ENCODE measurements around the gene TBL1Y. TPM values are rescaled to one million over a fixed set of nuclear protein-coding genes. Genes with fewer than 3 reads are reported as not detected.

TBL1Y gene
- polyA plus RNA-seq, 4 donors = 0.03 to 2.6 TPM; not detected in 2

DNA sequence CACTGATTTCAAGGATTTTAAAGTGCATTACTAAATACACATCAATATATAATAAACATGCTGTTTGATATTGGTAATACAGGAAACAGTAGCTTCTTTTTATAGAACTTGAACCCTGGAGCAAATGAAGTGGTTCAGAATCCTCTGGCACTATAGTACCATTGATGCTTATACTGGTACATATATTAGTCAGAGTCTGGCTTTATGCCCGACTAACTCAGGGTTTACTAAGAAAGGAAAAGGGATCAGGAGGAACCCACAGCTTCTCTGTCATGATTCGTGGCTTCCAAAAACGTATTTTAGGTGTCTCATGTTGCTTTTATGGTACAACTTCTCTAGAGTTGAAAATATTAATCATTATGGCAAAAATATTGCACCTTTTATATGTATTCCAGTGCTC lies 72.7 kb downstream of the TBL1Y start:
- Histone ChIP-seq H3K27me3 (ENCODE audit: control insufficient read depth in 3 of 3, insufficient read depth in 3 of 3, low read length in 3 of 3) (no peaks in the 10 kb centered on the region), H3K27ac (ENCODE audit: low read depth in 1 of 3, low read length in 2 of 3) (no peak overlapping the region), H3K4me3 (ENCODE audit: low read depth in 1 of 3, low read length in 3 of 3) (no peak overlapping the region), H3K4me1 (ENCODE audit: control insufficient read depth in 3 of 3, insufficient read depth in 2 of 3, low read depth in 1 of 3, low read length in 2 of 3) (no peaks in the 10 kb centered on the region), H3K9me3 (ENCODE audit: control insufficient read depth in 2 of 2, insufficient read depth in 1 of 2, low read depth in 1 of 2, low read length in 1 of 2) (no peaks in the 10 kb centered on the region), H3K36me3 (ENCODE audit: control insufficient read depth in 3 of 3, insufficient read depth in 2 of 3, low read depth in 1 of 3, low read length in 3 of 3) (no peaks in the 10 kb centered on the region)
- 50 to 67% methylated on average over 3 of the region's 3 CpGs; no CpG with 5 or more reads in 1 of the 3 donors for WGBS, 3 donors
- FAIRE-seq = no peak
- no peak for DNase-seq

DNA sequence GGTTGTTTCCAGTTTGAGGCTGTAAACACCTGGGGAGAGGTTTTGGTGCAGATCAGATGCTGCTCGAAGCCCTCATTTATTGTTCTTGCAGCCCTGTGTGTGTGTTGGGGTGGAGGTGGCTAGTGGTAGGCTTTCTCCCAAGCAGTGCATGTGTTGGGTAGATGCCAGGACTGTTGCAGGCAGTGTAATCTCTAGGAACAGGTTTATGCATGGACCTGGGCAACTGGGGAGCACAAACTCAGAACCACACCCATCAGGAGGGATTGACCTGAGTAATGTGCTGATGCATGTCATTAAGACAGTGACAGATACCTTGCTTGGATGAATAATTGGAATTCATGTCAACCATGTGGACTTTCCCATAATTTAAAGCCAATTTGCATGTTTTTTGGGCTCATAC lies 77.3 kb downstream of the TBL1Y start:
- no peaks in the 10 kb centered on the region for H3K9me3 ChIP-seq (ENCODE audit: control insufficient read depth in 2 of 2, insufficient read depth in 1 of 2, low read depth in 1 of 2, low read length in 1 of 2)
- DNase-seq = peak in 1 of 2 donors; percentile 5
- H3K27me3 ChIP-seq (ENCODE audit: control insufficient read depth in 3 of 3, insufficient read depth in 3 of 3, low read length in 3 of 3) = no peaks in the 10 kb centered on the region
- H3K27ac ChIP-seq (ENCODE audit: low read depth in 1 of 3, low read length in 2 of 3) = no peak overlapping the region
- no peaks in the 10 kb centered on the region for H3K36me3 ChIP-seq (ENCODE audit: control insufficient read depth in 3 of 3, insufficient read depth in 2 of 3, low read depth in 1 of 3, low read length in 3 of 3)
- no peak for FAIRE-seq
- no peak overlapping the region for H3K4me3 ChIP-seq (ENCODE audit: low read depth in 1 of 3, low read length in 3 of 3)
- WGBS, 3 donors = 75 to 85% methylated on average over 1 of the region's 1 CpG; no CpG with 5 or more reads in 1 of the 3 donors
- no peaks in the 10 kb centered on the region for H3K4me1 ChIP-seq (ENCODE audit: control insufficient read depth in 3 of 3, insufficient read depth in 2 of 3, low read depth in 1 of 3, low read length in 2 of 3)

DNA sequence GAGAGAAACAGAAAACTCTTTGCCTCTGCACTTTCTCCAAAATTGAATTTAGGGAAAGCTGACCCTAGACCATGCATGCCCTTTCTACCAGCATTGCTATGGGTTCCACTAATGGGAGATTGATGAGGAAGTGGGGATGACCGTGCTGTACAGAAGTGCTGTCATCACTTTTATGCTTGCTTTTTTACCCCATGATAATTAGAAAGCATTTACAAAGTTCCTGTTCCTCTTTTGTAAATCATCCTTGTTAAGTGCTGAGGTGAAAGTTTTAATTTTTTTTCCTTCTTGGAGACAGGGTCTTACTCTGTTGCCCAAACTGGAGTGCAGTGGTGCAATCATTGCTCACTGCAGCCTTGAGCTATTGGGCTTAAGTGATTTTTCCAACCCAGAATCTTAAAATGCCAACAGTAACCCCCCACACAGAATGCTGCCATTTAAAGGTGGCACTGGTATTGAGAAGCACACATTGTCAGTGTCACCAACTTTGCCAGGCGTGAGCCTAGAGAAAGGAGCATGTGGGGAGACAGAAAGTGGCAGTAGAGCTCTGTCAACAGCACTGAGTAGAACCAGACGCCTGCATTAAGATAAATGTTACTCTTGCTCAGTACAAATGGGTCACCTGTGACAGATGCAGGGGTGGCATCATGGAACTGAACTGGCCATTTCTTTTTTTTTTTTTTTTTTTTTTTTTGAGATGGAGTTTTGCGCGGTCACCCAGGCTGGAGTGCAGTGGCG lies 79.6 kb downstream of the TBL1Y start:
- WGBS, 3 donors = 76 to 86% methylated on average over 3 to 6 of the region's 6 CpGs; no CpG with 5 or more reads in 1 of the 3 donors
- no peaks in the 10 kb centered on the region for H3K27me3 ChIP-seq (ENCODE audit: control insufficient read depth in 3 of 3, insufficient read depth in 3 of 3, low read length in 3 of 3)
- H3K4me3 ChIP-seq (ENCODE audit: low read depth in 1 of 3, low read length in 3 of 3) = no peak overlapping the region
- H3K4me1 ChIP-seq (ENCODE audit: control insufficient read depth in 3 of 3, insufficient read depth in 2 of 3, low read depth in 1 of 3, low read length in 2 of 3) = no peaks in the 10 kb centered on the region
- H3K27ac ChIP-seq (ENCODE audit: low read depth in 1 of 3, low read length in 2 of 3) = no peak overlapping the region
- DNase-seq (no peak), FAIRE-seq (no peak)
- H3K36me3 ChIP-seq (ENCODE audit: control insufficient read depth in 3 of 3, insufficient read depth in 2 of 3, low read depth in 1 of 3, low read length in 3 of 3) = no peaks in the 10 kb centered on the region
- no peaks in the 10 kb centered on the region for H3K9me3 ChIP-seq (ENCODE audit: control insufficient read depth in 2 of 2, insufficient read depth in 1 of 2, low read depth in 1 of 2, low read length in 1 of 2)

DNA sequence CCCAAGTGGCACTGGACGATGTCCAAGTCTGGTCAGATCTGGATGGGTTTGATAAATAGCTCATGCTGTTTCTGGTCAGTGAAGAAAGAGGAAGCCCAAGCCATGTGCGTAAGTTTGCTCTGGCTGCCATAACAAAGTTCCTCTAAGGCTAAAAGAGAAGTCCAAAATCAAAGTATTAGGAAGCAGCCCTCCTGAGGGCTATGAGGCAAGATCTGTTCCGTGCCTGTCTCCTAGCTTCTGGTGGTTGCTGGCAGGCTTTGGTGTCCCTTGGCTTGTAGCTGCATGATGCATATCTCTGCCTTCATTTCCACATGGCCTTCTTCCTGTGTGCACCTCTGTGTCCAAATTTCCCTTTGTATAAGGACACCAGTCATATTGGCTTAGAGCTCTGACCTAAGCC lies 81.5 kb downstream of the TBL1Y start:
- Histone ChIP-seq H3K4me3 (ENCODE audit: low read depth in 1 of 3, low read length in 3 of 3) (no peak overlapping the region), H3K27me3 (ENCODE audit: control insufficient read depth in 3 of 3, insufficient read depth in 3 of 3, low read length in 3 of 3) (no peaks in the 10 kb centered on the region), H3K4me1 (ENCODE audit: control insufficient read depth in 3 of 3, insufficient read depth in 2 of 3, low read depth in 1 of 3, low read length in 2 of 3) (no peaks in the 10 kb centered on the region), H3K9me3 (ENCODE audit: control insufficient read depth in 2 of 2, insufficient read depth in 1 of 2, low read depth in 1 of 2, low read length in 1 of 2) (no peaks in the 10 kb centered on the region), H3K36me3 (ENCODE audit: control insufficient read depth in 3 of 3, insufficient read depth in 2 of 3, low read depth in 1 of 3, low read length in 3 of 3) (no peaks in the 10 kb centered on the region), H3K27ac (ENCODE audit: low read depth in 1 of 3, low read length in 2 of 3) (no peak overlapping the region)
- no peak for DNase-seq
- WGBS, 3 donors = 71 to 80% methylated on average over 3 of the region's 3 CpGs; no CpG with 5 or more reads in 1 of the 3 donors
- FAIRE-seq = no peak

DNA sequence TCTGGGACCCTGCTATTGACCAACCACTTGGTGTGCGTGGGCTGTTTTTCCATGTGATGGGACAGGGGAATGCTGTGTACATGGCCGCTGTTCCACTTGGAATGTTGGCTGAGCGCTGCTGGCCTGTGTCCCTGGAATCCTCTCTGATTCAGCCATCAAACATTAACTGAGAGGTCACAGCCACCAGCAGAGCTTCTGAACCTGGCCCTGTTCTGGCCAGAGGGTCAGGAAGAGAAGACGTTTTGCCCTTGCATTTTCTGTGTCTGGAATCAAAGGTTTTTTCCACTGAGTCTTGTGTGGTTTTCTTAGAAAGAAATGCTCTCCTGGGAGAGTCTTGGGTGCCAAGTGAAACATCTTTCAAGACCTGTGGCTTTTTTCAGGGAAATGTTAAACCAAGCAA lies 85.5 kb downstream of the TBL1Y start:
- no peak overlapping the region for H3K4me3 ChIP-seq (ENCODE audit: low read depth in 1 of 3, low read length in 3 of 3)
- H3K36me3 ChIP-seq (ENCODE audit: control insufficient read depth in 3 of 3, insufficient read depth in 2 of 3, low read depth in 1 of 3, low read length in 3 of 3) = no peaks in the 10 kb centered on the region
- H3K9me3 ChIP-seq (ENCODE audit: control insufficient read depth in 2 of 2, insufficient read depth in 1 of 2, low read depth in 1 of 2, low read length in 1 of 2) = peaks cover 0 to 4% of the 10 kb centered on the region in 2 donors
- H3K27me3 ChIP-seq (ENCODE audit: control insufficient read depth in 3 of 3, insufficient read depth in 3 of 3, low read length in 3 of 3) = no peaks in the 10 kb centered on the region
- H3K27ac ChIP-seq (ENCODE audit: low read depth in 1 of 3, low read length in 2 of 3) = no peak overlapping the region
- FAIRE-seq = no peak
- no peaks in the 10 kb centered on the region for H3K4me1 ChIP-seq (ENCODE audit: control insufficient read depth in 3 of 3, insufficient read depth in 2 of 3, low read depth in 1 of 3, low read length in 2 of 3)
- DNase-seq = no peak
- 56 to 67% methylated on average over 3 to 4 of the region's 4 CpGs; no CpG with 5 or more reads in 1 of the 3 donors for WGBS, 3 donors

DNA sequence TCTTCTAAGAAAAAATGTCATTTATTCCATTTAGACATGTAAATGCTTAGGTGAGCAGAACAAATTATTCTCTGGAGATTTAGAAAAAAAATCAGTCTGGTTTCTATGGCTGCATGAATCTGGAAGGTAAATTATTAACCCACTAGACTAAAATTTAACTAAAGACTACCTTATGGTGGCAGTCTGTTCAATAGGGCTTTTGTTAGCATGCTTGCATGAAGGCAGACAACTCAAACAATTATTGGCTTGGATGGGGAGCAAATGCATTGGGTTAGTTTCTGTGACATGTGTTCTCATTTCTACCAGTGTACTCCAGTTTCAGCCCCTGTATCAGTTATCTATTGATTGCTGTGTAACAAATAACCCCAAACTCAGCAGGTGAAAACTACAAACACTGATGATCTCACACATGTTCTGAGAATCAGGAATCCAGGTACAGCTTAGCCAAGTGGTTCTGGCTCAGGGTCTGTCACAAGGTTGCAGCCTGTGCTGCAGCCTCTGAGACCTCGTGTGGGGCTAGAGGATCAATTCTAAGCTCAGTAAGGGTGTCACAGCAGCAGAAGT lies 87.1 kb downstream of the TBL1Y start:
- Histone ChIP-seq H3K36me3 (ENCODE audit: control insufficient read depth in 3 of 3, insufficient read depth in 2 of 3, low read depth in 1 of 3, low read length in 3 of 3) (no peaks in the 10 kb centered on the region), H3K4me1 (ENCODE audit: control insufficient read depth in 3 of 3, insufficient read depth in 2 of 3, low read depth in 1 of 3, low read length in 2 of 3) (no peaks in the 10 kb centered on the region), H3K27me3 (ENCODE audit: control insufficient read depth in 3 of 3, insufficient read depth in 3 of 3, low read length in 3 of 3) (no peaks in the 10 kb centered on the region), H3K9me3 (ENCODE audit: control insufficient read depth in 2 of 2, insufficient read depth in 1 of 2, low read depth in 1 of 2, low read length in 1 of 2) (peaks cover 0 to 4% of the 10 kb centered on the region in 2 donors), H3K4me3 (ENCODE audit: low read depth in 1 of 3, low read length in 3 of 3) (no peak overlapping the region), H3K27ac (ENCODE audit: low read depth in 1 of 3, low read length in 2 of 3) (no peak overlapping the region)
- DNase-seq = no peak
- 29 to 66% methylated on average over 1 of the region's 1 CpG; no CpG with 5 or more reads in 1 of the 3 donors for WGBS, 3 donors
- no peak for FAIRE-seq

DNA sequence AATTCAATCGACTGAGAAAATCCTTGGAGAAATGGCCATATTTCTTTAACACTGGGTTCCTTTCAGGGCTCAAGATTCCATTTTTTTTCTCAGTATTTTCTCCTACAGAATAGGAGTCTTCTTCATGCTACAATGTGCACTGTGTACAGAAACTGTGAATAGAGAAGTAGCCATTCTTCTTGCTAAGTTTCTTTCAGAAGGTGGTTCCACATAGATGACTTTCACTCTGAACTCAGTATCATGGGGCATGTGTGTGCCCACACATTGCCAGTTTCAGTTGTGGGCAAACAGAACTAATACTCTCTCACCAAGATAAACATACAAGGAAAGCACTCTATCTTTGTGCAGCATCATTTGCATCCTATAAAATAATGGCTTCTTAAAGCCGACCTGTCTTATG lies 89.4 kb downstream of the TBL1Y start:
- Histone ChIP-seq H3K27ac (ENCODE audit: low read depth in 1 of 3, low read length in 2 of 3) (no peak overlapping the region), H3K4me3 (ENCODE audit: low read depth in 1 of 3, low read length in 3 of 3) (no peak overlapping the region), H3K4me1 (ENCODE audit: control insufficient read depth in 3 of 3, insufficient read depth in 2 of 3, low read depth in 1 of 3, low read length in 2 of 3) (no peaks in the 10 kb centered on the region), H3K27me3 (ENCODE audit: control insufficient read depth in 3 of 3, insufficient read depth in 3 of 3, low read length in 3 of 3) (no peaks in the 10 kb centered on the region), H3K36me3 (ENCODE audit: control insufficient read depth in 3 of 3, insufficient read depth in 2 of 3, low read depth in 1 of 3, low read length in 3 of 3) (no peaks in the 10 kb centered on the region), H3K9me3 (ENCODE audit: control insufficient read depth in 2 of 2, insufficient read depth in 1 of 2, low read depth in 1 of 2, low read length in 1 of 2) (peaks cover 0 to 4% of the 10 kb centered on the region in 2 donors)
- 82 to 87% (median 86%) methylated on average over 1 to 2 of the region's 2 CpGs for WGBS, 3 donors
- no peak for DNase-seq
- no peak for FAIRE-seq

DNA sequence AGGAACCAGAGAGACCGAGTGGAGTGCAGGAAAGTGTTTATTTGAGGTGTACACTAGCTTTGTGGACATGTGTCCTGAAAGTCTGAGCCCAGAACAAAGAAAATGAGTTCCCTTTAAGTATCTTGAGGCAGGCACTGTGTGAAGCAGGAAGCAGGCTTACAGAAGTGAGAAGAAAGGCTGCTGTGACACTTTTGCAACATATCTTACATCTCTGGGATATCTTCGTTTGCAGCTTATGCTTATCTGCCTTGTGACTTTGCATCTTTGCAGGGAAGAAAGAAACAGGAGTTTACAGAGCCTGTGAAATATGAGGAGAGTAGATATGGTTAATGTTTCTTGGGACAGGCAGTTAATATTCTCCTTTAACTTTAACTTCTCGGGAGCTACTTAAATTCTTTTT lies 92.1 kb downstream of the TBL1Y start:
- no peak for DNase-seq
- Histone ChIP-seq H3K9me3 (ENCODE audit: control insufficient read depth in 2 of 2, insufficient read depth in 1 of 2, low read depth in 1 of 2, low read length in 1 of 2) (peaks cover 0 to 4% of the 10 kb centered on the region in 2 donors), H3K4me3 (ENCODE audit: low read depth in 1 of 3, low read length in 3 of 3) (no peak overlapping the region), H3K36me3 (ENCODE audit: control insufficient read depth in 3 of 3, insufficient read depth in 2 of 3, low read depth in 1 of 3, low read length in 3 of 3) (no peaks in the 10 kb centered on the region), H3K27me3 (ENCODE audit: control insufficient read depth in 3 of 3, insufficient read depth in 3 of 3, low read length in 3 of 3) (no peaks in the 10 kb centered on the region), H3K27ac (ENCODE audit: low read depth in 1 of 3, low read length in 2 of 3) (no peak overlapping the region), H3K4me1 (ENCODE audit: control insufficient read depth in 3 of 3, insufficient read depth in 2 of 3, low read depth in 1 of 3, low read length in 2 of 3) (no peaks in the 10 kb centered on the region)
- no peak for FAIRE-seq
- 34 to 50% methylated on average over 3 of the region's 3 CpGs; no CpG with 5 or more reads in 1 of the 3 donors for WGBS, 3 donors

Data from small intestine (tissue), 7 donors.